Measurements from ENCODE around the gene BRCA2. TPM values are rescaled to one million over a fixed set of nuclear protein-coding genes. Genes with fewer than 3 reads are reported as not detected.

BRCA2 gene
- total RNA-seq, 5 donors from 2014 or later (not counting 1 experiment from before 2014, with no cell fraction given), result 2.2 to 4.7 (median 3.1) TPM

DNA sequence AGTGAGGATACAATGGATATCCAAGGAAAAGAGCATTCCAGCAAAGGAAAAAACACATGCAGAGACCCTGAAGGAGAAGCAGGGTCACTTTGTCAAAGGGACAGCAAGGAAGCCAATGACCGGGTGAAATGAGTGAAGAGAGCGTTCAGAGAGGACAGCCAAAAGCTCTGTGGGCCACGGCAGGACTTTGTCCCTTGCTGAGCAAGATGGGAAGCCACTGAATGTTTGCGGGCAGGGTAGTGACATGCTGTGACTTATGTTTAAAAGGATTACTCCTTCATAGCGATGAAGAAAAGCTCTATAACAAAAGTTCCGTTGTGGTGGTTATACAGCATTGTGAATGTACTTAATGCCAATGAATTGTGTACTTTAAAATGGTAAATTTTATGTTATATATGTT lies 16.6 kb upstream of the BRCA2 start:
- peaks cover 7 to 10% of the 10 kb centered on the region in 2 donors for H3K27me3 Mint-ChIP-seq
- peaks cover 0 to 14% of the 10 kb centered on the region in 2 experiments for H3K27me3 ChIP-seq (replicated peaks in 1 of 2; ENCODE audit: control insufficient read depth in 2 of 2, extremely low read depth in 1 of 2, insufficient read depth in 2 of 2, low read length in 1 of 2)
- H3K27ac ChIP-seq (ENCODE audit: low read length), result no peak overlapping the region
- peaks cover 3% of the 10 kb centered on the region in 2 experiments for H3K4me1 ChIP-seq (ENCODE audit: control insufficient read depth in 1 of 2, extremely low read depth in 1 of 2, insufficient read depth in 2 of 2, low read length in 2 of 2)
- ChIA-PET POLR2A (no interaction called here), CTCF (no interaction called here)
- DNase-seq (no peak), ATAC-seq (replicated peaks in 1 of 4) (no peak)
- H3K9me3 ChIP-seq, result no peaks in the 10 kb centered on the region
- no peak overlapping the region for H3K4me3 Mint-ChIP-seq
- H3K4me3 ChIP-seq (ENCODE audit: control insufficient read depth in 1 of 2, extremely low read depth in 1 of 2, low read length in 1 of 2), result no peak overlapping the region
- H3K36me3 Mint-ChIP-seq, result peaks cover 5% of the 10 kb centered on the region
- 97% methylated on average over 4 of the region's 6 CpGs for WGBS (ENCODE audit: insufficient coverage)
- H3K4me1 Mint-ChIP-seq, result no peaks in the 10 kb centered on the region
- H3K9me3 Mint-ChIP-seq, result no peaks in the 10 kb centered on the region
- no peak overlapping the region for H3K27ac Mint-ChIP-seq
- no peaks in the 10 kb centered on the region for H3K36me3 ChIP-seq (ENCODE audit: control insufficient read depth in 2 of 2, extremely low read depth in 1 of 2, insufficient read depth in 1 of 2, low read length in 1 of 2)

DNA sequence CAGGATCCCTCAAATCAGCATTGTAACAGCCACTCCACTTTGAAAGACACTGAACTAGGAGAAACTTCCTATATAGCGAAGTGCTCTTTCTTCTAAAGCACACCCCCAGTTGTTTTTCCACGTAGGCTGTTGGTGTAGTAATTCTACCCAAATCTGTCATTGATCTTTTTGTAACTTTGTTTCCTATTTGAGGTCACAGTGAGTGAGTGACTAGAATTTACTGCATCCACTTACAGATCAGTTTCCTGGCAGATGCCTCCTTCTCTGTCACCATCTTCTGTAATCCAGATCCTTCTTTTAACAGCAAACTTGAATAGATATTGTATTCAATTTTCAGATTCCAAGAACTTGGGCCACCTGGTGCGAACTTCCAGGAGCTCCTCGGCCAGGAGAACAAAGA lies 15.4 kb upstream of the BRCA2 start:
- POLR2A ChIA-PET, result interaction anchor here in 1 of 2 donors (0.6 kb wide), 1 partner anchor 268 kb away, joined by 3 read pairs; no protein-coding TSS in a partner anchor
- 47% methylated on average over 2 of the region's 4 CpGs for WGBS (ENCODE audit: insufficient coverage)
- Mint-ChIP-seq H3K36me3 (peaks cover 5% of the 10 kb centered on the region), H3K9me3 (no peaks in the 10 kb centered on the region), H3K27me3 (peaks cover 9 to 10% of the 10 kb centered on the region in 2 donors), H3K27ac (no peak overlapping the region), H3K4me3 (no peak overlapping the region), H3K4me1 (no peaks in the 10 kb centered on the region)
- H3K27ac ChIP-seq (ENCODE audit: low read length), result no peak overlapping the region
- H3K4me1 ChIP-seq (ENCODE audit: control insufficient read depth in 1 of 2, extremely low read depth in 1 of 2, insufficient read depth in 2 of 2, low read length in 2 of 2), result peaks cover 3% of the 10 kb centered on the region in 2 experiments
- H3K4me3 ChIP-seq (ENCODE audit: control insufficient read depth in 1 of 2, extremely low read depth in 1 of 2, low read length in 1 of 2), result no peak overlapping the region
- H3K27me3 ChIP-seq (replicated peaks in 1 of 2; ENCODE audit: control insufficient read depth in 2 of 2, extremely low read depth in 1 of 2, insufficient read depth in 2 of 2, low read length in 1 of 2), result peaks cover 0 to 14% of the 10 kb centered on the region in 2 experiments
- no peaks in the 10 kb centered on the region for H3K36me3 ChIP-seq (ENCODE audit: control insufficient read depth in 2 of 2, extremely low read depth in 1 of 2, insufficient read depth in 1 of 2, low read length in 1 of 2)
- CTCF ChIA-PET, result interaction anchor here in 1 of 2 donors (0.5 kb wide), 1 partner anchor 42 kb away, joined by 3 read pairs; no protein-coding TSS in a partner anchor
- DNase-seq (no peak), ATAC-seq (replicated peaks in 1 of 4) (no peak)
- H3K9me3 ChIP-seq, result no peaks in the 10 kb centered on the region

DNA sequence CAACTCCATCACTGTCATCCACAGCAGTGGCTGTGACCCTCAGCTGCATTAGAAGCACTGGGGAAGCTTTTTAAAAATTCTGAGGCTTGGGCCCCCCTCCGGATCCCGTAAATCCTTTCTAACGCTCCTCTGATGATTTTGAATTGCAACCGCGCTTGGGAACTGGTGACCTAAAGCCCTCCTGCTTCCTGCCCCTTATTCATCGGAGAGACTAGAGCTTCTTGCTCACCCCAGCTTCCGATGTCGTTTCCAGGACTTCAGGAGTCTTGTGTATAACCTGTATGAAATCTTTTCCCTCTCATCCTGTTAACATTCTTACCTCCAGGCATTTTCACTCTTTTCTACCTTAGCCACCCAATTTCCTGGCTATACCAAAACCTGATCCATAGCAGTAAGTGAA lies 14.9 kb upstream of the BRCA2 start:
- H3K27ac Mint-ChIP-seq, result no peak overlapping the region
- ATAC-seq (replicated peaks in 1 of 4) (no peak), DNase-seq (no peak)
- peaks cover 9 to 10% of the 10 kb centered on the region in 2 donors for H3K27me3 Mint-ChIP-seq
- WGBS (ENCODE audit: insufficient coverage), result 23% methylated on average over 8 of the region's 8 CpGs
- H3K9me3 ChIP-seq, result no peaks in the 10 kb centered on the region
- no peaks in the 10 kb centered on the region for H3K9me3 Mint-ChIP-seq
- H3K4me3 ChIP-seq (ENCODE audit: control insufficient read depth in 1 of 2, extremely low read depth in 1 of 2, low read length in 1 of 2), result no peak overlapping the region
- H3K4me1 ChIP-seq (ENCODE audit: control insufficient read depth in 1 of 2, extremely low read depth in 1 of 2, insufficient read depth in 2 of 2, low read length in 2 of 2), result peaks cover 3% of the 10 kb centered on the region in 2 experiments
- H3K36me3 ChIP-seq (ENCODE audit: control insufficient read depth in 2 of 2, extremely low read depth in 1 of 2, insufficient read depth in 1 of 2, low read length in 1 of 2), result no peaks in the 10 kb centered on the region
- POLR2A ChIA-PET, result no interaction called here
- H3K4me3 Mint-ChIP-seq, result no peak overlapping the region
- no peak overlapping the region for H3K27ac ChIP-seq (ENCODE audit: low read length)
- H3K27me3 ChIP-seq (replicated peaks in 1 of 2; ENCODE audit: control insufficient read depth in 2 of 2, extremely low read depth in 1 of 2, insufficient read depth in 2 of 2, low read length in 1 of 2), result peaks cover 0 to 10% of the 10 kb centered on the region in 2 experiments
- CTCF ChIA-PET, result no interaction called here
- peaks cover 5% of the 10 kb centered on the region for H3K36me3 Mint-ChIP-seq
- H3K4me1 Mint-ChIP-seq, result no peaks in the 10 kb centered on the region

DNA sequence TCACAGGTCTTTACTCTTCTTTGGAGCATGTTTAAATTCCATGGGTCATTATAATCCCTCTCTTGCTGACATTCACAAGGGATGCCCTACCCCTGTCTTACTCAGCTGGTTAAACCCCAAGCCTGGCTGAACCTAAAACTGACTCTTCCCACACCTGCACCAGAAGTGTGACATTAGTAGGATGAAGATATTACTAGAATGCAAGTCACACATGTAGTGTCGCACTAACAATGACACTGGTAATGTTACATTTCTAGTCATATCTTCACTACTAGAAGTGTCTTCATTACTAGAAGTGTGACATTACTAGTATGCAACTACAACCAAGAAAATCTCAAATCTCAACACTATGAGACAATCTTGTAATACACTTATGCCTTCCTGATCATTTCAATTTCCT lies 14.4 kb upstream of the BRCA2 start:
- no peak overlapping the region for H3K4me3 Mint-ChIP-seq
- peaks cover 0 to 10% of the 10 kb centered on the region in 2 experiments for H3K27me3 ChIP-seq (replicated peaks in 1 of 2; ENCODE audit: control insufficient read depth in 2 of 2, extremely low read depth in 1 of 2, insufficient read depth in 2 of 2, low read length in 1 of 2)
- H3K36me3 ChIP-seq (ENCODE audit: control insufficient read depth in 2 of 2, extremely low read depth in 1 of 2, insufficient read depth in 1 of 2, low read length in 1 of 2), result no peaks in the 10 kb centered on the region
- no peaks in the 10 kb centered on the region for H3K9me3 Mint-ChIP-seq
- ChIA-PET POLR2A (no interaction called here), CTCF (no interaction called here)
- H3K4me1 Mint-ChIP-seq, result no peaks in the 10 kb centered on the region
- peaks cover 9 to 10% of the 10 kb centered on the region in 2 donors for H3K27me3 Mint-ChIP-seq
- no peak for DNase-seq
- H3K9me3 ChIP-seq, result no peaks in the 10 kb centered on the region
- peaks cover 3% of the 10 kb centered on the region in 2 experiments for H3K4me1 ChIP-seq (ENCODE audit: control insufficient read depth in 1 of 2, extremely low read depth in 1 of 2, insufficient read depth in 2 of 2, low read length in 2 of 2)
- H3K4me3 ChIP-seq (ENCODE audit: control insufficient read depth in 1 of 2, extremely low read depth in 1 of 2, low read length in 1 of 2), result no peak overlapping the region
- no CpG with 5 or more reads among the region's 1 CpG for WGBS (ENCODE audit: insufficient coverage)
- H3K27ac ChIP-seq (ENCODE audit: low read length), result no peak overlapping the region
- ATAC-seq (replicated peaks in 1 of 4), result no peak
- H3K36me3 Mint-ChIP-seq, result peaks cover 3% of the 10 kb centered on the region
- no peak overlapping the region for H3K27ac Mint-ChIP-seq

DNA sequence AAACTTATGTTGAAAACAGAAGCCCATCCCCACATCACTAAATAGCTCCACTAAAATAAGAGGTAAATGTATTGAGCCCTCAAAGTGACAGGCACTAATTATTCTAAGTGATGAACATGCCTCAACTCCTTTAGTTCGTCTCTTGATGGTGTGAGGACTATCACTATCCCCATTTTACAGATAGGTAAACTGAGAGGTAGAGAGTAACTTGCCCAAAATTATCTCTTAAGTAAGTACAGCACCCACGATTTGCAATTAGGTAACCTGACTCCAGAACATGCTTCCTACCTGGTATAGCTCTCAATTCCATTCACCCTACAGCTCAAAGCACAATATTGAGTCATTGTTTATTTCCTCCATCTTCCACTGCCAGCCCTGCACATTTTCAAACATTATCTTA lies 12.8 kb upstream of the BRCA2 start:
- Mint-ChIP-seq H3K9me3 (no peaks in the 10 kb centered on the region), H3K4me1 (no peaks in the 10 kb centered on the region), H3K27ac (no peak overlapping the region), H3K4me3 (no peak overlapping the region), H3K27me3 (peaks cover 10% of the 10 kb centered on the region in 2 donors), H3K36me3 (no peaks in the 10 kb centered on the region)
- ATAC-seq (replicated peaks in 1 of 4) (no peak), DNase-seq (no peak)
- H3K9me3 ChIP-seq, result no peaks in the 10 kb centered on the region
- CTCF ChIA-PET, result interaction anchor here in 1 of 2 donors (0.8 kb wide), 1 partner anchor 348 kb away, joined by 3 read pairs; no protein-coding TSS in a partner anchor
- no peaks in the 10 kb centered on the region for H3K36me3 ChIP-seq (ENCODE audit: control insufficient read depth in 2 of 2, extremely low read depth in 1 of 2, insufficient read depth in 1 of 2, low read length in 1 of 2)
- POLR2A ChIA-PET, result interaction anchor here in 1 of 2 donors (0.6 kb wide), 1 partner anchor 41 kb away, joined by 3 read pairs; no protein-coding TSS in a partner anchor
- no peak overlapping the region for H3K27ac ChIP-seq (ENCODE audit: low read length)
- H3K4me3 ChIP-seq (ENCODE audit: control insufficient read depth in 1 of 2, extremely low read depth in 1 of 2, low read length in 1 of 2), result no peak overlapping the region
- WGBS (ENCODE audit: insufficient coverage), result 63% methylated on average over 1 of the region's 2 CpGs
- peaks cover 0 to 10% of the 10 kb centered on the region in 2 experiments for H3K27me3 ChIP-seq (replicated peaks in 1 of 2; ENCODE audit: control insufficient read depth in 2 of 2, extremely low read depth in 1 of 2, insufficient read depth in 2 of 2, low read length in 1 of 2)
- peaks cover 0 to 3% of the 10 kb centered on the region in 2 experiments for H3K4me1 ChIP-seq (ENCODE audit: control insufficient read depth in 1 of 2, extremely low read depth in 1 of 2, insufficient read depth in 2 of 2, low read length in 2 of 2)

DNA sequence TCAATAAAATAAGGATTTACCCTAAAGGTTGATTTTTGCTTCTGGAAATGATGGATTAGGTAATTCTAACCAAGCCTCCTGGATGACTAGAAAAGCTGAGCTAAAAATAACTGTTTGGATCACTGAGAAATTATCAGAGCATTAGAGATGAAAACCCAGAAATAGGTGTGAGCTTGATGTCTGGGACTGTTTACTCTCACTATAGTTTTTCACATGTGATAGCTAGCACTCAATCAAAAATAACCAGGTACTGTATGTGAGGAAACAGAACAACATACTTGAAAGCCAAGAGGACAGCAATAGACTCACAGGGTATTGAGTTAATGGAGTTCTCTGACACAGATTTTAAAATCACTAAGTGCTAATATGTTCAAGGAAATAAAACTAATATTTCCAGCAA lies 9.7 kb upstream of the BRCA2 start:
- no peak for ATAC-seq (replicated peaks in 1 of 4)
- Mint-ChIP-seq H3K27ac (no peak overlapping the region), H3K27me3 (peaks cover 0 to 3% of the 10 kb centered on the region in 2 donors), H3K4me3 (no peak overlapping the region), H3K36me3 (no peaks in the 10 kb centered on the region), H3K4me1 (peaks cover 9 to 12% (median 10%) of the 10 kb centered on the region in 3 donors), H3K9me3 (no peaks in the 10 kb centered on the region)
- Histone ChIP-seq H3K27me3 (replicated peaks in 1 of 2; ENCODE audit: control insufficient read depth in 2 of 2, extremely low read depth in 1 of 2, insufficient read depth in 2 of 2, low read length in 1 of 2) (peaks cover 0 to 5% of the 10 kb centered on the region in 2 experiments), H3K9me3 (no peaks in the 10 kb centered on the region), H3K4me3 (ENCODE audit: control insufficient read depth in 1 of 2, extremely low read depth in 1 of 2, low read length in 1 of 2) (no peak overlapping the region), H3K4me1 (ENCODE audit: control insufficient read depth in 1 of 2, extremely low read depth in 1 of 2, insufficient read depth in 2 of 2, low read length in 2 of 2) (peaks cover 0 to 4% of the 10 kb centered on the region in 2 experiments), H3K27ac (ENCODE audit: low read length) (no peak overlapping the region), H3K36me3 (ENCODE audit: control insufficient read depth in 2 of 2, extremely low read depth in 1 of 2, insufficient read depth in 1 of 2, low read length in 1 of 2) (no peaks in the 10 kb centered on the region)
- CTCF ChIA-PET, result interaction anchor here (0.5 to 2.7 kb wide), 6 partner anchors 9 to 1098 kb away, joined by 3 to 10 read pairs (median 4); partner anchors contain the start of genes BRCA2 (in 1 of the 2) and ZAR1L (in 1 of the 2)
- POLR2A ChIA-PET, result interaction anchor here in 1 of 2 donors (0.8 kb wide), 1 partner anchor 9 kb away, joined by 3 read pairs; the partner anchor contains the start of genes BRCA2 and ZAR1L
- no peak for DNase-seq

Data from T-cell (primary cell).